Measurements from ENCODE around the gene NRSN2.

NRSN2 gene

GRCh38 chr20:326645-327185 lies 20.2 kb upstream of the NRSN2 start:
- Histone ChIP-seq H4K20me1 (ENCODE audit: insufficient read depth) (no peaks in the 10 kb centered on the region), H3K4me1 (ENCODE audit: low read depth, poor library complexity, severe bottlenecking) (peaks cover 21% of the 10 kb centered on the region), H3K9ac (peak overlapping the region; percentile 81), H3K4me3 (IDR thresholded peaks at IDR 0.05; ENCODE audit: insufficient read depth, low read depth, low read length) (no peak overlapping the region), H3K36me3 (ENCODE audit: insufficient read depth) (no peaks in the 10 kb centered on the region), H3K4me2 (peak overlapping the region; percentile 50; the same call in 1 of the 2 replicates), H3K79me2 (ENCODE audit: insufficient read depth, low read depth) (peaks cover 5% of the 10 kb centered on the region; the same call in 1 of the 2 replicates), H2AFZ (ENCODE audit: low read depth) (peak overlapping the region; percentile 41; the same call in 1 of the 2 replicates), H3K27ac (peak overlapping the region; percentile 78), H3K27me3 (ENCODE audit: insufficient read depth, low read depth) (no peaks in the 10 kb centered on the region)
- TF ChIP-seq CTCF (conservative IDR thresholded peaks at IDR 0.05; ENCODE audit: low read depth, low read length), result no peak

GRCh38 chr20:327186-328026 lies 19.5 kb upstream of the NRSN2 start:
- H3K36me3 ChIP-seq (ENCODE audit: insufficient read depth), result no peaks in the 10 kb centered on the region
- H3K27me3 ChIP-seq (ENCODE audit: insufficient read depth, low read depth), result no peaks in the 10 kb centered on the region
- H4K20me1 ChIP-seq (ENCODE audit: insufficient read depth), result no peaks in the 10 kb centered on the region
- no peak overlapping the region for H2AFZ ChIP-seq (ENCODE audit: low read depth)
- H3K79me2 ChIP-seq (ENCODE audit: insufficient read depth, low read depth), result peaks cover 5% of the 10 kb centered on the region; the same call in 1 of the 2 replicates
- H3K4me1 ChIP-seq (ENCODE audit: low read depth, poor library complexity, severe bottlenecking), result peaks cover 21% of the 10 kb centered on the region
- H3K9ac ChIP-seq, result peak overlapping the region; percentile 32; the same call in 1 of the 2 replicates
- H3K4me2 ChIP-seq, result peak overlapping the region; percentile 50
- H3K27ac ChIP-seq, result no peak overlapping the region
- no peak for TF ChIP-seq CTCF (conservative IDR thresholded peaks at IDR 0.05; ENCODE audit: low read depth, low read length)
- H3K4me3 ChIP-seq (IDR thresholded peaks at IDR 0.05; ENCODE audit: insufficient read depth, low read depth, low read length), result no peak overlapping the region

DNA sequence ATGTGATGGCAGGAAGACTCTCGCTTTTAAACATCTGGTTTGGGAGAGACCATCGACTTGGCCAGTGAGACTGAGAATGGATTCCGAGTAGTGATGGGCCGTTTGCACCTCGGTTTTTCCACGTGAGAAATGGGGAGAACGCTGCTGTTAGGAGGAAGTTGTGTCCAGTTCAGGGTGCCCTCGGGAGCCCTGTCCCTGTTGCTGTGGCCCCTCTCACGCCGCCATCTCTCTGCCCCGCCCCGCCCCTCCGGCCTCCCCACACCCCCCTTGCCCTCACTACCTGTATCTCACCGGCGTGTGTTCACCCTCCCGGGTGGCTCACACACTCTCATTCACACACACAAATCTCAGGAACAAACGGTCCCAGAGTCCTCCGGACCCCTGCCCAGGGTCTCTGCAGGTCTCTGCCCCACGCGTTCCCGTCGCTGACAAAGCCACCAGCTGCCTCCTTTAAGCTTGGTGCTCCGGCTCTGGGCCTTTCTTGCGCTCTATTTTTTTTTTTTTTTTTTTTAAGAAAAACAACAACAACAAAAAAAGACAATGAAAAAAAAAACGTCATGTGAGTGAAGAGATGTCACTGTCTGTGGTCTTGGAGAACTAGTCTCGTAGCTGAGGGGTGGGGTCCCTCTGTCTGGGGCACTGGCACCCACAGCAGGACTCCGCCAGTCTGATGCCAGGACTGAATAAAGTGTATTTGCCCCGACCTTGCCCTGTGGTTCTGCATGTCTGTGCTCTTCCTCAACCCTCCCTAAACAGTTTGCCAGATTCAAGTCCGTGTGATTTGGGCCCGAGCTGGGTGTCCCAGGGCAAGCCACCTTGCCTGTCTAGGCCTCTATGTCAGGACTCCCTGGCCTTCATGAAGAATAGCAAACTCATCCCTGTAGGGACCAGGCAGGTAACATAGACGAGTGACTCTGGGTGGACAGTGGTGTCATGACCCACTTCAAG lies 18.6 kb upstream of the NRSN2 start:
- H3K9ac ChIP-seq, result no peak overlapping the region
- no peak overlapping the region for H3K27ac ChIP-seq
- no peaks in the 10 kb centered on the region for H4K20me1 ChIP-seq (ENCODE audit: insufficient read depth)

More for the DNA sequence above, 18.6 kb upstream of the NRSN2 start:
- Histone ChIP-seq H3K79me2 (ENCODE audit: insufficient read depth, low read depth) (peaks cover 5% of the 10 kb centered on the region; the same call in 1 of the 2 replicates), H3K27me3 (ENCODE audit: insufficient read depth, low read depth) (no peaks in the 10 kb centered on the region), H3K4me2 (peak overlapping the region; percentile 50), H3K4me3 (IDR thresholded peaks at IDR 0.05; ENCODE audit: insufficient read depth, low read depth, low read length) (no peak overlapping the region), H3K4me1 (ENCODE audit: low read depth, poor library complexity, severe bottlenecking) (peaks cover 21% of the 10 kb centered on the region), H3K36me3 (ENCODE audit: insufficient read depth) (no peaks in the 10 kb centered on the region), H2AFZ (ENCODE audit: low read depth) (no peak overlapping the region)
- no peak for TF ChIP-seq CTCF (conservative IDR thresholded peaks at IDR 0.05; ENCODE audit: low read depth, low read length)

Measured in KMS-11 (cell line).